SU-DHL-6 (cell line): ENCODE results near the gene FOXC1.

Experiments used
- H2AFZ ChIP-seq: fragments of 200-600 bp; sonication (generic); 2 replicates; pipeline ENCODE4 v1.6.1; 2014; ENCODE audit warnings: low read depth, mild to moderate bottlenecking, moderate library complexity, mixed read lengths, antibody characterized with exemption, low read length; ENCODE audit not compliant: severe bottlenecking
- H3F3A ChIP-seq: fragments of 200-600 bp; shearing (Covaris generic); 2 replicates; pipeline ENCODE4 v1.6.0; 2016; ENCODE audit warnings: antibody characterized with exemption, mild to moderate bottlenecking; ENCODE audit not compliant: insufficient read depth
- H3K27ac ChIP-seq: fragments of 200-600 bp; sonication (generic); 2 replicates; pipeline ENCODE4 v1.5.1; 2016; ENCODE audit warnings: low read depth, mild to moderate bottlenecking, low read length, moderate library complexity, mixed read lengths
- H3K27me3 ChIP-seq: fragments of 200-600 bp; sonication (generic), shearing (Covaris generic); 2 replicates; pipeline ENCODE4 v1.6.0; 2014; ENCODE audit warnings: mild to moderate bottlenecking, low read length
- H3K36me3 ChIP-seq: fragments of 200-600 bp; sonication (generic); 2 replicates; pipeline ENCODE4 v1.6.1; 2014; ENCODE audit warnings: mild to moderate bottlenecking, low read length, mixed read lengths
- H3K4me2 ChIP-seq: fragments of 300-600, 200-600 bp; shearing (Covaris generic), sonication (generic); 2 replicates; pipeline ENCODE4 v1.6.0; 2014; ENCODE audit warnings: low read length, low read depth, mild to moderate bottlenecking; ENCODE audit not compliant: poor library complexity, severe bottlenecking
- H3K4me3 ChIP-seq: fragments of 200-600 bp; sonication (generic); 2 replicates; pipeline ENCODE4 v1.5.1; 2014; ENCODE audit warnings: antibody characterized with exemption, low read length, mild to moderate bottlenecking, mixed read lengths; ENCODE audit not compliant: insufficient read depth, poor library complexity, severe bottlenecking
- H3K79me2 ChIP-seq: fragments of 200-600 bp; sonication (generic); 2 replicates; pipeline ENCODE4 v1.6.1; 2014; ENCODE audit warnings: mild to moderate bottlenecking, low read length, moderate library complexity; ENCODE audit not compliant: insufficient read depth
- H3K9ac ChIP-seq: fragments of 200-600 bp; sonication (generic); 2 replicates; pipeline ENCODE4 v1.7.0; 2014; ENCODE audit warnings: mild to moderate bottlenecking, low read length
- H3K9me2 ChIP-seq: fragments of 200-600 bp; sonication (generic); replicated peaks from 2 replicates; pipeline ENCODE4 v1.6.1; 2014; ENCODE audit warnings: low read length; ENCODE audit not compliant: insufficient read depth
- H3K9me3 ChIP-seq: fragments of 200-600 bp; sonication (generic); 2 replicates; pipeline ENCODE4 v1.6.1; 2014; ENCODE audit warnings: low read length, mixed read lengths; ENCODE audit not compliant: insufficient read depth
- H4K20me1 ChIP-seq: fragments of 200-600 bp; sonication (generic); 2 replicates; pipeline ENCODE4 v1.6.1; 2014; ENCODE audit warnings: low read depth, mild to moderate bottlenecking, antibody characterized with exemption, low read length, moderate library complexity, mixed read lengths
- EZH2phosphoT487 ChIP-seq: fragments of 200-600 bp; sonication (generic), shearing (Covaris generic); conservative IDR thresholded peaks from 2 replicates; pipeline ENCODE4 v1.6.1; 2018; ENCODE audit warnings: mild to moderate bottlenecking, antibody characterized with exemption, low read length, moderate library complexity, mixed read lengths
- TF ChIP-seq, protein P1 (sequence below): fragments of 200-600 bp; sonication (generic); IDR thresholded peaks from one replicate; pipeline ENCODE4 v1.5.1; 2017; ENCODE audit warnings: antibody characterized with exemption, mild to moderate bottlenecking, low read length, moderate library complexity; ENCODE audit not compliant: insufficient read depth, poor library complexity, severe bottlenecking

The FOXC1 gene

GRCh38 chr6:1621070-1621701 is 11.5 kb downstream of the FOXC1 start:
- Histone ChIP-seq H3K9me3 (no peaks in the 10 kb centered on the region), H3K27ac (no peak overlapping the region), H3K4me2 (no peak overlapping the region), H3F3A (no peaks in the 10 kb centered on the region), H3K4me3 (no peak overlapping the region), H4K20me1 (no peaks in the 10 kb centered on the region), H2AFZ (no peak overlapping the region), H3K36me3 (no peaks in the 10 kb centered on the region), H3K27me3 (no peaks in the 10 kb centered on the region), H3K79me2 (no peaks in the 10 kb centered on the region), H3K9me2 (no peaks in the 10 kb centered on the region), H3K9ac (no peak overlapping the region)
- no peak for TF ChIP-seq EZH2phosphoT487
- TF ChIP-seq, protein P1, sequence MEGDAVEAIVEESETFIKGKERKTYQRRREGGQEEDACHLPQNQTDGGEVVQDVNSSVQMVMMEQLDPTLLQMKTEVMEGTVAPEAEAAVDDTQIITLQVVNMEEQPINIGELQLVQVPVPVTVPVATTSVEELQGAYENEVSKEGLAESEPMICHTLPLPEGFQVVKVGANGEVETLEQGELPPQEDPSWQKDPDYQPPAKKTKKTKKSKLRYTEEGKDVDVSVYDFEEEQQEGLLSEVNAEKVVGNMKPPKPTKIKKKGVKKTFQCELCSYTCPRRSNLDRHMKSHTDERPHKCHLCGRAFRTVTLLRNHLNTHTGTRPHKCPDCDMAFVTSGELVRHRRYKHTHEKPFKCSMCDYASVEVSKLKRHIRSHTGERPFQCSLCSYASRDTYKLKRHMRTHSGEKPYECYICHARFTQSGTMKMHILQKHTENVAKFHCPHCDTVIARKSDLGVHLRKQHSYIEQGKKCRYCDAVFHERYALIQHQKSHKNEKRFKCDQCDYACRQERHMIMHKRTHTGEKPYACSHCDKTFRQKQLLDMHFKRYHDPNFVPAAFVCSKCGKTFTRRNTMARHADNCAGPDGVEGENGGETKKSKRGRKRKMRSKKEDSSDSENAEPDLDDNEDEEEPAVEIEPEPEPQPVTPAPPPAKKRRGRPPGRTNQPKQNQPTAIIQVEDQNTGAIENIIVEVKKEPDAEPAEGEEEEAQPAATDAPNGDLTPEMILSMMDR: no peak

- Histone ChIP-seq H3F3A (no peaks in the 10 kb centered on the region), H3K9me3 (no peaks in the 10 kb centered on the region), H3K27ac (no peak overlapping the region), H4K20me1 (no peaks in the 10 kb centered on the region), H3K4me2 (no peak overlapping the region), H2AFZ (no peak overlapping the region), H3K4me3 (no peak overlapping the region), H3K36me3 (no peaks in the 10 kb centered on the region), H3K27me3 (no peaks in the 10 kb centered on the region), H3K9ac (no peak overlapping the region), H3K9me2 (no peaks in the 10 kb centered on the region), H3K79me2 (no peaks in the 10 kb centered on the region)
- no peak for TF ChIP-seq EZH2phosphoT487
- TF ChIP-seq, protein P1: no peak
Measured at GRCh38 chr6:1622220-1622850, 12.6 kb downstream of the FOXC1 start.

GRCh38 chr6:1622851-1623768 is 13.4 kb downstream of the FOXC1 start:
- Histone ChIP-seq H3K36me3 (no peaks in the 10 kb centered on the region), H4K20me1 (no peaks in the 10 kb centered on the region), H2AFZ (no peak overlapping the region), H3K9me3 (no peaks in the 10 kb centered on the region), H3K9ac (no peak overlapping the region), H3K4me3 (no peak overlapping the region), H3K79me2 (no peaks in the 10 kb centered on the region), H3K27me3 (no peaks in the 10 kb centered on the region), H3K9me2 (no peaks in the 10 kb centered on the region), H3K4me2 (no peak overlapping the region), H3F3A (no peaks in the 10 kb centered on the region), H3K27ac (no peak overlapping the region)
- no peak for TF ChIP-seq EZH2phosphoT487
- TF ChIP-seq, protein P1: no peak
